Astrocyte (in vitro differentiated cells and primary cell): Measurements from ENCODE around the gene STRADB. TPM values are rescaled to one million over a fixed set of nuclear protein-coding genes. Genes with fewer than 3 reads are reported as not detected.

Source experiments
- DNase-seq: peaks from one replicate; pipeline ENCODE4 v3.0.0-alpha.2; 2010; ENCODE audit warnings: low read depth
- FAIRE-seq: peaks from 2 replicates; lab custom pipeline; 2011; peaks lifted over from hg19 to GRCh38; lab: Jason Lieb, UNC
- H2AFZ ChIP-seq: 2 replicates; pipeline ENCODE4 v1.6.0; 2012; ENCODE audit warnings: low read depth, low read length, inconsistent platforms
- H3K27ac ChIP-seq: 2 replicates; pipeline ENCODE4 v1.5.1; 2011; ENCODE audit warnings: low read depth, low read length, inconsistent platforms
- H3K27me3 ChIP-seq: 2 replicates; pipeline ENCODE4 v1.6.0; 2011; ENCODE audit warnings: low read length, inconsistent platforms; ENCODE audit not compliant: insufficient read depth
- H3K36me3 ChIP-seq: 2 replicates; pipeline ENCODE4 v1.5.1; 2011; ENCODE audit warnings: low read length, inconsistent platforms; ENCODE audit not compliant: insufficient read depth
- H3K4me1 ChIP-seq: 2 replicates; pipeline ENCODE4 v1.5.1; 2011; ENCODE audit warnings: low read length, inconsistent platforms; ENCODE audit not compliant: insufficient read depth
- H3K4me2 ChIP-seq: 2 replicates; pipeline ENCODE4 v1.6.0; 2012; ENCODE audit warnings: low read length, inconsistent platforms
- H3K4me3 ChIP-seq: 2 replicates; pipeline ENCODE4 v1.5.1; 2011; ENCODE audit warnings: low read depth, mild to moderate bottlenecking, low read length, inconsistent platforms; ENCODE audit not compliant: insufficient read depth
- H3K79me2 ChIP-seq: 2 replicates; pipeline ENCODE4 v1.6.0; 2012; ENCODE audit warnings: mild to moderate bottlenecking, low read length, inconsistent platforms; ENCODE audit not compliant: insufficient read depth
- H3K9ac ChIP-seq: 2 replicates; pipeline ENCODE4 v1.6.0; 2012; ENCODE audit warnings: mild to moderate bottlenecking, low read length, inconsistent platforms
- H3K9me3 ChIP-seq: 2 replicates; pipeline ENCODE4 v1.5.1; 2012; ENCODE audit warnings: low read depth, mild to moderate bottlenecking, low read length, inconsistent platforms; ENCODE audit not compliant: insufficient read depth
- H4K20me1 ChIP-seq: 2 replicates; pipeline ENCODE4 v1.6.0; 2012; ENCODE audit warnings: low read length, inconsistent platforms; ENCODE audit not compliant: insufficient read depth
- H3K27ac Mint-ChIP-seq: one replicate; pipeline ENCODE4 v1.8.0; 2021; ENCODE audit warnings: mild to moderate bottlenecking, mixed read lengths; ENCODE audit not compliant: unreplicated experiment
- H3K27me3 Mint-ChIP-seq: one replicate; pipeline ENCODE4 v1.8.0; 2021; ENCODE audit warnings: low read depth, mixed read lengths; ENCODE audit not compliant: unreplicated experiment
- H3K36me3 Mint-ChIP-seq: one replicate; pipeline ENCODE4 v1.8.0; 2021; ENCODE audit warnings: low read depth, mixed read lengths; ENCODE audit not compliant: unreplicated experiment
- H3K4me1 Mint-ChIP-seq: one replicate; pipeline ENCODE4 v1.8.0; 2021; ENCODE audit warnings: low read depth, mixed read lengths; ENCODE audit not compliant: unreplicated experiment
- H3K4me3 Mint-ChIP-seq: one replicate; pipeline ENCODE4 v1.8.0; 2021; ENCODE audit warnings: mild to moderate bottlenecking, moderate library complexity, mixed read lengths; ENCODE audit not compliant: unreplicated experiment
- H3K9me3 Mint-ChIP-seq: one replicate; pipeline ENCODE4 v1.8.0; 2021; ENCODE audit warnings: mild to moderate bottlenecking, mixed read lengths; ENCODE audit not compliant: unreplicated experiment
- CTCF ChIP-seq: IDR thresholded peaks from 2 replicates; pipeline ENCODE4 v1.5.1; 2011; ENCODE audit warnings: low read depth, mild to moderate bottlenecking, inconsistent platforms, low read length, moderate library complexity; ENCODE audit not compliant: insufficient read depth
- EZH2 ChIP-seq: IDR thresholded peaks from 2 replicates; pipeline ENCODE4 v1.6.1; 2012; ENCODE audit warnings: mild to moderate bottlenecking, low read length, inconsistent platforms; ENCODE audit not compliant: insufficient read depth
- total RNA-seq: library from RNA; stranded (reverse); gene quantifications from 2 replicates; pipeline ENCODE4 v1.2.1, GENCODE V29; 2021

Gene STRADB
- total RNA-seq, 1 donor from 2014 or later, result 40.5 TPM

- Mint-ChIP-seq H3K4me1 (peaks cover 15% of the 10 kb centered on the region), H3K27me3 (no peaks in the 10 kb centered on the region), H3K9me3 (no peaks in the 10 kb centered on the region), H3K4me3 (no peak overlapping the region), H3K27ac (no peak overlapping the region), H3K36me3 (peaks cover 4% of the 10 kb centered on the region)
- Histone ChIP-seq H3K27ac (no peak overlapping the region), H3K27me3 (no peaks in the 10 kb centered on the region), H2AFZ (no peak overlapping the region), H3K79me2 (peaks cover 78% of the 10 kb centered on the region), H3K36me3 (no peaks in the 10 kb centered on the region), H3K4me2 (no peak overlapping the region), H3K9ac (no peak overlapping the region), H4K20me1 (peaks cover 45% of the 10 kb centered on the region), H3K4me3 (no peak overlapping the region), H3K9me3 (no peaks in the 10 kb centered on the region), H3K4me1 (peaks cover 3% of the 10 kb centered on the region)
- TF ChIP-seq CTCF (no peak), EZH2 (no peak)
- DNase-seq (no peak), FAIRE-seq (no peak)
These were observed 3.5 kb upstream of the STRADB start for GRCh38 chr2:201448061-201448460.

DNA sequence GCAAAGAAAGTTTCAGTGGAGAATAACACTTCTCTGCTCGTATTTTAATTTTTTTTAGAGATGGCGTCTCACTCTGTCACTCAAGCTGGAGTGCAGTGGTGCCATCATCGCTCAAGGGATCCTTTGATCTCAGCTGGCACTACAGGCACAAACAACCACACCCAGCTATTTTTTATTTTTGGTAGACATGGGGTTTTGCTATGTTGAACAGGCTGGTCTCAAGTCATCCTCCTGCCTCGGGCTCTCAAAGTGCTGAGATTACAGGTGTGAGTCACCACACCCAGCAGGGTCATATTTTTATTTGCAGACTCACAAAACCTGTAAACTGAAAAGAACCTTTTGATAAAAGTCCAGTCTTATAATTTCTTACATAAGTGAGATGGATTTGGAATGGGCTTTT, 2.8 kb upstream of the STRADB start:
- Histone ChIP-seq H3K4me3 (no peak overlapping the region), H3K36me3 (no peaks in the 10 kb centered on the region), H3K9me3 (no peaks in the 10 kb centered on the region), H3K27ac (no peak overlapping the region), H3K27me3 (no peaks in the 10 kb centered on the region), H2AFZ (no peak overlapping the region), H3K9ac (no peak overlapping the region), H4K20me1 (peaks cover 39% of the 10 kb centered on the region), H3K4me2 (no peak overlapping the region), H3K79me2 (peaks cover 72% of the 10 kb centered on the region), H3K4me1 (peaks cover 3% of the 10 kb centered on the region)
- Mint-ChIP-seq H3K9me3 (no peaks in the 10 kb centered on the region), H3K4me1 (peaks cover 16% of the 10 kb centered on the region), H3K36me3 (peaks cover 4% of the 10 kb centered on the region), H3K27ac (no peak overlapping the region), H3K27me3 (no peaks in the 10 kb centered on the region), H3K4me3 (peak overlapping the region; percentile 90)
- FAIRE-seq (no peak), DNase-seq (no peak)
- no peak for TF ChIP-seq CTCF
- no peak for TF ChIP-seq EZH2

GRCh38 chr2:201450954-201451291, 617 bp upstream of the STRADB start:
- Histone ChIP-seq H4K20me1 (peaks cover 28% of the 10 kb centered on the region), H3K9ac (peak overlapping the region; percentile 95), H3K27ac (peak overlapping the region; percentile 86), H2AFZ (peak overlapping the region; percentile 99), H3K27me3 (no peaks in the 10 kb centered on the region), H3K4me1 (peaks cover 3% of the 10 kb centered on the region), H3K79me2 (peaks cover 53% of the 10 kb centered on the region), H3K4me3 (peak overlapping the region; percentile 99), H3K36me3 (peaks cover 3% of the 10 kb centered on the region), H3K9me3 (no peaks in the 10 kb centered on the region), H3K4me2 (peak overlapping the region; percentile 96)
- H3K36me3 Mint-ChIP-seq, result peaks cover 4% of the 10 kb centered on the region
- H3K27me3 Mint-ChIP-seq, result no peaks in the 10 kb centered on the region
- no peak for TF ChIP-seq EZH2
- no peak for TF ChIP-seq CTCF
- DNase-seq (peak; percentile 40), FAIRE-seq (no peak)
- H3K27ac Mint-ChIP-seq, result peak overlapping the region; percentile 53
- no peaks in the 10 kb centered on the region for H3K9me3 Mint-ChIP-seq
- peaks cover 16% of the 10 kb centered on the region for H3K4me1 Mint-ChIP-seq
- H3K4me3 Mint-ChIP-seq, result peak overlapping the region; percentile 90
